Eye (tissue), 1 donor: ENCODE results near the gene USP17L18.
"Not testable (repeated sequence)": the region's sequence is repeated elsewhere in the genome, so short reads cannot be mapped to it uniquely, and the experiment has no call there.

Experiments
- DNase-seq: peaks from one replicate; pipeline ENCODE4 v3.0.0-alpha.2; 2015

USP17L18 gene

GRCh38 chr4:9247953-9248680 lies at the start of gene USP17L18:
Gene USP17L18, plus strand, starts transcription at chr4:9248630. Its CDS starts 0 bp downstream, at chr4:9248630.
- not testable (repeated sequence) for DNase-seq

- DNase-seq = not testable (repeated sequence)
Observed at GRCh38 chr4:9210357-9210756, 38.1 kb upstream of the USP17L18 start, which contains the start of gene USP17L10. Gene USP17L10, plus strand, starts transcription at chr4:9210657. Its CDS starts 0 bp downstream, at chr4:9210657.

- DNase-seq = not testable (repeated sequence)
Observed at GRCh38 chr4:9214701-9215100, 33.7 kb upstream of the USP17L18 start.

- DNase-seq = not testable (repeated sequence)
Observed at GRCh38 chr4:9215105-9215504, 33.3 kb upstream of the USP17L18 start, which contains the start of gene USP17L11. Gene USP17L11, plus strand, starts transcription at chr4:9215405. Its CDS starts 0 bp downstream, at chr4:9215405.

GRCh38 chr4:9219852-9220251 lies 28.6 kb upstream of the USP17L18 start, which contains the start of gene USP17L12:
Gene USP17L12, plus strand, starts transcription at chr4:9220152. Its CDS starts 0 bp downstream, at chr4:9220152.
- not testable (repeated sequence) for DNase-seq

- not testable (repeated sequence) for DNase-seq
Observed at GRCh38 chr4:9224596-9224995, 23.8 kb upstream of the USP17L18 start, which contains the start of gene USP17L13. Gene USP17L13, plus strand, starts transcription at chr4:9224896. Its CDS starts 0 bp downstream, at chr4:9224896.

GRCh38 chr4:9230249-9230648 lies 18.2 kb upstream of the USP17L18 start:
- not testable (repeated sequence) for DNase-seq

GRCh38 chr4:9234085-9234484 lies 14.3 kb upstream of the USP17L18 start, which contains the start of gene USP17L15:
Gene USP17L15, plus strand, starts transcription at chr4:9234385. Its CDS starts 0 bp downstream, at chr4:9234385.
- not testable (repeated sequence) for DNase-seq

- DNase-seq = not testable (repeated sequence)
Observed at GRCh38 chr4:9238461-9238860, 10.0 kb upstream of the USP17L18 start.

GRCh38 chr4:9243579-9243978 lies 4.9 kb upstream of the USP17L18 start, which contains the start of gene USP17L17:
Gene USP17L17, plus strand, starts transcription at chr4:9243879. Its CDS starts 0 bp downstream, at chr4:9243879.
- DNase-seq = not testable (repeated sequence)

GRCh38 chr4:9253078-9253477 lies 4.6 kb downstream of the USP17L18 start, which contains the start of gene USP17L19:
Gene USP17L19, plus strand, starts transcription at chr4:9253378. Its CDS starts 0 bp downstream, at chr4:9253378.
- DNase-seq = not testable (repeated sequence)

- not testable (repeated sequence) for DNase-seq
Observed at GRCh38 chr4:9257824-9258223, 9.4 kb downstream of the USP17L18 start, which contains the start of gene USP17L20. Gene USP17L20, plus strand, starts transcription at chr4:9258124. Its CDS starts 0 bp downstream, at chr4:9258124.

GRCh38 chr4:9262572-9262971 lies 14.1 kb downstream of the USP17L18 start, which contains the start of gene USP17L21:
Gene USP17L21, plus strand, starts transcription at chr4:9262872. Its CDS starts 0 bp downstream, at chr4:9262872.
- not testable (repeated sequence) for DNase-seq

GRCh38 chr4:9267319-9267718 lies 18.9 kb downstream of the USP17L18 start, which contains the start of gene USP17L22:
Gene USP17L22, plus strand, starts transcription at chr4:9267619. Its CDS starts 0 bp downstream, at chr4:9267619.
- not testable (repeated sequence) for DNase-seq

GRCh38 chr4:9271719-9272118 lies 23.3 kb downstream of the USP17L18 start:
- DNase-seq = not testable (repeated sequence)
